HG02943 (cell line): ENCODE data around the gene SLC45A2.
A peak's percentile ranks its signal among the peaks of the same experiment; 100 is the strongest.
"Not testable (repeated sequence)": the region's sequence is repeated elsewhere in the genome, so short reads cannot be mapped to it uniquely, and the experiment has no call there.

Experiments
- ATAC-seq: cut with Tn5 transposase; IDR thresholded peaks from one replicate; pipeline ENCODE4 v1.9.1; 2021; ENCODE audit warnings: mild to moderate bottlenecking, low read depth, moderate library complexity; ENCODE audit not compliant: unreplicated experiment

Gene SLC45A2

GRCh38 chr5:33984671-33985124, at the start of gene SLC45A2:
Gene SLC45A2 (minus strand): TSS chr5:33984693. CDS start chr5:33984583, 110 bp downstream.
- ATAC-seq = no peak

- ATAC-seq = no peak
These were observed 47.5 kb upstream of the SLC45A2 start for GRCh38 chr5:34031966-34032365.

- no peak for ATAC-seq
These were observed 46.6 kb upstream of the SLC45A2 start for GRCh38 chr5:34031117-34031516.

GRCh38 chr5:34030585-34030984, 46.1 kb upstream of the SLC45A2 start:
- ATAC-seq = not testable (repeated sequence)

GRCh38 chr5:34030048-34030447, 45.6 kb upstream of the SLC45A2 start:
- ATAC-seq = no peak

GRCh38 chr5:34028349-34028748, 43.9 kb upstream of the SLC45A2 start:
- ATAC-seq = no peak

GRCh38 chr5:34026089-34026761, 41.7 kb upstream of the SLC45A2 start:
- no peak for ATAC-seq

- ATAC-seq = peak; percentile 95
These were observed 37.7 kb upstream of the SLC45A2 start for GRCh38 chr5:34022121-34022705.

- ATAC-seq = no peak
These were observed 36.8 kb upstream of the SLC45A2 start for GRCh38 chr5:34021334-34021733.

GRCh38 chr5:34020726-34021125, 36.2 kb upstream of the SLC45A2 start:
- ATAC-seq = no peak

- ATAC-seq = no peak
These were observed 32.8 kb upstream of the SLC45A2 start for GRCh38 chr5:34017254-34017653.

GRCh38 chr5:34016750-34017149, 32.3 kb upstream of the SLC45A2 start:
- ATAC-seq = no peak

GRCh38 chr5:34016222-34016621, 31.7 kb upstream of the SLC45A2 start:
- ATAC-seq = no peak

GRCh38 chr5:34015120-34015822, 30.8 kb upstream of the SLC45A2 start:
- ATAC-seq = no peak

- no peak for ATAC-seq
These were observed 30.1 kb upstream of the SLC45A2 start for GRCh38 chr5:34014626-34015025.

- ATAC-seq = no peak
These were observed 29.1 kb upstream of the SLC45A2 start for GRCh38 chr5:34013547-34013946.

- ATAC-seq = no peak
These were observed 28.3 kb upstream of the SLC45A2 start for GRCh38 chr5:34012791-34013190.

GRCh38 chr5:34011536-34011935, 27.0 kb upstream of the SLC45A2 start:
- ATAC-seq = no peak

- not testable (repeated sequence) for ATAC-seq
These were observed 25.7 kb upstream of the SLC45A2 start for GRCh38 chr5:34010146-34010545.

GRCh38 chr5:34009610-34010009, 25.1 kb upstream of the SLC45A2 start:
- ATAC-seq = no peak

GRCh38 chr5:34008802-34009201, 24.3 kb upstream of the SLC45A2 start:
- ATAC-seq = no peak
